ACC112 (cell line): ENCODE results near the gene CYP2C19.
"Not testable (repeated sequence)": the region's sequence is repeated elsewhere in the genome, so short reads cannot be mapped to it uniquely, and the experiment has no call there.

Experiments used
- H2AFZ ChIP-seq: fragments of 200-600 bp; sonication (generic); one replicate; pipeline ENCODE4 v1.6.0; 2017; ENCODE audit warnings: antibody characterized with exemption, low read length; ENCODE audit not compliant: unreplicated experiment
- H3K27ac ChIP-seq: fragments of 200-600 bp; sonication (generic); 2 replicates; pipeline ENCODE4 v1.5.1; 2014; ENCODE audit warnings: low read depth, mild to moderate bottlenecking, antibody characterized with exemption, low read length, moderate library complexity
- H3K27me3 ChIP-seq: fragments of 200-600 bp; sonication (generic); 2 replicates; pipeline ENCODE4 v1.6.1; 2014; ENCODE audit warnings: mild to moderate bottlenecking, antibody characterized with exemption, low read length, moderate library complexity, mixed read lengths; ENCODE audit not compliant: insufficient read depth
- H3K36me3 ChIP-seq: fragments of 200-600 bp; sonication (generic); 2 replicates; pipeline ENCODE4 v1.6.1; 2016; ENCODE audit warnings: mild to moderate bottlenecking, antibody characterized with exemption, low read length, moderate library complexity, mixed read lengths; ENCODE audit not compliant: insufficient read depth
- H3K4me1 ChIP-seq: fragments of 200-600 bp; sonication (generic); one replicate; pipeline ENCODE4 v1.6.1; 2016; ENCODE audit warnings: low read length, mixed read lengths; ENCODE audit not compliant: insufficient read depth, unreplicated experiment, control insufficient read depth
- H3K4me3 ChIP-seq: fragments of 200-600 bp; sonication (generic); 2 replicates; pipeline ENCODE4 v1.5.1; 2014; ENCODE audit warnings: mild to moderate bottlenecking, low read depth, low read length
- H3K79me2 ChIP-seq: fragments of 200-600 bp; sonication (generic); one replicate; pipeline ENCODE4 v1.6.0; 2016; ENCODE audit warnings: low read length; ENCODE audit not compliant: control insufficient read depth, unreplicated experiment, insufficient read depth

CYP2C19 gene

DNA sequence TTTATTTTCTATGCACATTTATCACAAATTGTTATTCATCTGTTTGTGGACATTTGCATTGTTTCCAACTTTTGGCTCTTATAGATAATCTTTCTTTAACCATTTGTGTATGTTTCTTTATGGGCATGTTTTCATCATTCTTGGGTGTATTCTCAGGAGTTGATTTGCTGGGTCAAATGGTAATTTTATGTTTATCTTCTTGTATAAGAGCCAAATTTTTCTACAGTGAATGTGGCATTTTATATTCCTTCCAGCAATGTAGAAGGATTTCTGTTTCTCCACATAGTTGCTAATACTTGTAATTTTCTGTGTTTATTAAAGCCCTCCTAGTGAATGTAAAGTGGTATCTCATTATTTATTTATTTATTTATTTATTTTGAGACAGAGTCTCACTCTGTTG is 21.8 kb downstream of the CYP2C19 start:
- Histone ChIP-seq H3K27me3 (no peaks in the 10 kb centered on the region; the same call in 1 of the 2 replicates), H3K36me3 (no peaks in the 10 kb centered on the region), H2AFZ (no peak overlapping the region), H3K27ac (no peak overlapping the region), H3K79me2 (no peaks in the 10 kb centered on the region), H3K4me3 (no peak overlapping the region), H3K4me1 (no peaks in the 10 kb centered on the region)

DNA sequence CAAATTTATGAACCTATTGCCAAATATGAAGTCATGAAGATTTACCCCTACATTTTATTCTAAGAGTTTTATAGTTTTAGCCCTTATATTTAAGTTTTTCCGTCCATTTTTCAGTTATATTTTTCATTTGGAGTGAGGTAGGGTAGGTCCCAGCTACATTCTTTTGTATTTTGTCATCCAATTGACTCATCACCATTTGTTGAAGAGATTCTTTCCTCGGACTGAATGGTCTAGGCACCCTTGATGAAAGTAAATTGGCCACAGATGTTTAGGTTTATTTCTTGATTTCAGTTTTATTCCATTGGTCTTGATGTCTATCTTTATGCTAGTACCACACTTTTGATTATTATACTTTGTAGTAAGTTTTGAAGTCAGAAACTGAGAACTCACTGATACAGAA is 22.7 kb downstream of the CYP2C19 start:
- no peaks in the 10 kb centered on the region for H3K4me1 ChIP-seq
- H3K79me2 ChIP-seq: no peaks in the 10 kb centered on the region
- no peaks in the 10 kb centered on the region; the same call in 1 of the 2 replicates for H3K27me3 ChIP-seq
- no peak overlapping the region for H2AFZ ChIP-seq
- H3K36me3 ChIP-seq: no peaks in the 10 kb centered on the region
- no peak overlapping the region for H3K4me3 ChIP-seq
- H3K27ac ChIP-seq: no peak overlapping the region

DNA sequence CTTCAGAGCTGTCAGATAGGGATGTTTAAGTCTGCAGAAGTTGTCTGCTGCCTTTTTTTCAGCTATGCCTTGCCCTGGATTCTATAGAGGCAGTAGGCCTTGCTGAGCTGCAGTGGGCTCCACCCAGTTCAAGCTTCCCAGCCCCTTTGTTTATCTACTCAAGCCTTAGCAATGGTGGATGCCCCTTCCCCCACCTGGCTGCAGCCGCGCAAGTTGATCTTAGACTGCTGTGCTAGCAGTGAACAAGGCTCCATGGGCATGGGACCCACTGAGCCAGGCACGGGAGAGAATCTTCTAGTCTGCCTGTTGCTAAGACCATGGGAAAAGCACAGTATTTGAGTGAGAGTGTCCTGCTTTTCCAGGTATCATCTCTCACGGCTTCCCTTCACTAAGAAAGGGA is 38.1 kb downstream of the CYP2C19 start:
- H3K36me3 ChIP-seq, H2AFZ ChIP-seq, H3K4me3 ChIP-seq, H3K4me1 ChIP-seq, H3K27me3 ChIP-seq, H3K27ac ChIP-seq, H3K79me2 ChIP-seq: not testable (repeated sequence)

DNA sequence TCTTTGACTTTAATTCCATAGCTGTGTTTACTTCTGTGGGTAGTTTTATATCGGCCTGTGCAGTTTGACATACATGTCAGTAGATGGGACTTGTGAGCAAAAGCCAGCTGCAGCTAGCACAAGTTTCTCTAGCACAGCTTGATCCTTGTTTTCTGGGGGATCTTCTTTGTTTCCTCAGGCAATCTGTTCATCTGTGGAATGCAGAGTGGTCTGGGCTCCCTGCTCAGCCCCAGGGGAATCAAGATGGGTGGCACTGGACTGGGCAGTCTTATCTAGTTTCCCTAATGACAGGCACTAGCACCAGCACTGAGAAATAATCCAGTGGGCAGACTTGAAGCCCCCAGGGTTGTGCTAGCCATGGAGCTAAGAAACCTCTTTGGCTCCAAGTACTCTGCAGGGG is 40.8 kb downstream of the CYP2C19 start:
- no peaks in the 10 kb centered on the region for H3K36me3 ChIP-seq
- no peaks in the 10 kb centered on the region for H3K4me1 ChIP-seq
- no peak overlapping the region for H2AFZ ChIP-seq
- H3K27me3 ChIP-seq: no peaks in the 10 kb centered on the region
- H3K27ac ChIP-seq: no peak overlapping the region
- H3K79me2 ChIP-seq: no peaks in the 10 kb centered on the region
- H3K4me3 ChIP-seq: no peak overlapping the region

DNA sequence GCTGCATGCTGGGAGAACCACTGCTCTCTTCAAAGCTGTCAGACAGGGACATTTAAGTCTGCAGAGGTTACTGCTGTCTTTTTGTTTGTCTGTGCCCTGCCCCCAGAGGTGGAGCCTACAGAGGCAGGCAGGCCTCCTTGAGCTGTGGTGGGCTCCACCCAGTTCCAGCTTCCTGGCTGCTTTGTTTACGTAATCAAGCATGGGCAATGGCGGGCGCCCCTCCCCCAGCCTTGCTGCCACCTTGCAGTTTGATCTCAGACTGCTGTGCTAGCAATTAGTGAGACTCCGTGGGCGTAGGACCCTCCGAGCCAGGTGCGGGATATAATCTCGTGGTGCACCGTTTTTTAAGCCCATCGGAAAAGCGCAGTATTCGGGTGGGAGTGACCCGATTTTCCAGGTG is 67.5 kb downstream of the CYP2C19 start:
- H2AFZ ChIP-seq, H3K79me2 ChIP-seq, H3K4me1 ChIP-seq, H3K4me3 ChIP-seq, H3K36me3 ChIP-seq, H3K27ac ChIP-seq, H3K27me3 ChIP-seq: not testable (repeated sequence)

DNA sequence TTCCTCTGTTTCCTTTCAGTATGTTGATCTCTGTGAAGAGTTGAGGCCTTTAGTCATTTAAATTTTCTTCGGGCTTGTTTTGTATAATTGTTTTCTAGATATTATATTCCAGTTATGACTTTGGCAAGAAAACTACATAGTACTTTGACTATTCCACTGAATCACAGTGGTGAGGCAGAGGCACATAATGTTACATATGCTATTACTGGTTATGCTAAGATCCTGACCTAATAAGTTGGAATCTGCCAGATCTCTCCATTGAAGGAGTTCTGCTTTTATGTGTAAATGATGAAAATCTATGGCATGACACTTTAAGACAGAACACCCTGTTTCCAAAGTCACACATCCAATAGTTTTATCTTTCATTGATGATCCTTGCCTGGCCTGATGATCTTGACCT is 83.7 kb downstream of the CYP2C19 start:
- Histone ChIP-seq H2AFZ (no peak overlapping the region), H3K79me2 (no peaks in the 10 kb centered on the region), H3K4me1 (no peaks in the 10 kb centered on the region), H3K36me3 (no peaks in the 10 kb centered on the region), H3K27me3 (no peaks in the 10 kb centered on the region), H3K4me3 (no peak overlapping the region), H3K27ac (no peak overlapping the region)

DNA sequence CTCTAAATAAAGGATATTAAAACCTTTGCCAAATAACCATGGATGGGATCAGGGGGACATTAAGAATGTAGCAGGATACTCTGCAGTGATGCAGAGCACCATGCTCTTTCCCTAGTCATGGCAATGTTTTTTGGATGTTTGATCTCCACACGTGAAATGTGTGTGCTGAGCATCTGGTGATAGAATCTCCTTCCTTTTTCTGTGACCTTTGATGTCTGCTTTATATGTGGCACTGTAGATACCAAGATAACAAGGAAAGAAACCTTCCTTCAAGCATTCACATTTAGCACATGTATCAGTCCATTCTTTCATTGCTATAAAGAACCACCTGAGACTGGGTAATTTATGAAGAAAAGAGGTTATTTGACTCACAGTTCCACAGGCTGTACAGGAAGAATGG is 88.3 kb downstream of the CYP2C19 start:
- no peak overlapping the region for H3K27ac ChIP-seq
- H3K36me3 ChIP-seq: no peaks in the 10 kb centered on the region
- H3K4me1 ChIP-seq: no peaks in the 10 kb centered on the region
- no peaks in the 10 kb centered on the region for H3K27me3 ChIP-seq
- H3K79me2 ChIP-seq: no peaks in the 10 kb centered on the region
- no peak overlapping the region for H2AFZ ChIP-seq
- no peak overlapping the region for H3K4me3 ChIP-seq

DNA sequence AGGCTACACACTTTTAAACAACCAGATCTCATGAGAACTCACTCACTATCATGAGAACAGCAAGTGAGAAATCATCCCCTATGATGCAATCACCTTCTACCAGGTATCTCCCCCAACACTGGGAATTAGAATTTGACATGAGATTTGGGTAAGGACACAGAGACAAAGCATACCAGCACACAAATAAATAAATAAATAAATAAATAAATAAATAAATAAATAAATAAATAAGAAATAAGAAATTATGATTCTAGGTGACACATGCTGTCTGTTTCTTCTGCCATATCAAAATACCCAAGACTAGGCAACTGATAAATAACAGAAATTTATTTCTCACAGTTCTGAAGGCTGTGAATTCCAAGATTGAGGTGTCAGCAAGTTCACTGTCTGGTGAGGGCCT is 88.8 kb downstream of the CYP2C19 start:
- Histone ChIP-seq H3K4me1 (no peaks in the 10 kb centered on the region), H3K27ac (no peak overlapping the region), H3K27me3 (no peaks in the 10 kb centered on the region), H3K36me3 (no peaks in the 10 kb centered on the region), H3K4me3 (no peak overlapping the region), H2AFZ (no peak overlapping the region), H3K79me2 (no peaks in the 10 kb centered on the region)

DNA sequence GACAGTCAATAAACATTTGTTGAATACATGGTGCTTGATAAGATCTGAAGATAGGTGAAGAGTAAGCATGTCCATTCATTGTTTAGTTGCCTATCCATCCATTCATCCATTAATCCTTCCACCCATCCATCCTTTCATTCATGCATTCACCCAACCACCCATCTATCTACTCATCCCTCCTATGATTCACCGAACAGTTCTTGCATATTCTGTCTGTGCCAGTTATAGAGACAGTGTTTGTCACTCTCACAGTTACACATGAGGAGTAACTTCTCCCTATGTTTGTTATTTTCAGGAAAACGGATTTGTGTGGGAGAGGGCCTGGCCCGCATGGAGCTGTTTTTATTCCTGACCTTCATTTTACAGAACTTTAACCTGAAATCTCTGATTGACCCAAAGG is 90.0 kb downstream of the CYP2C19 start:
- Histone ChIP-seq H3K4me3 (no peak overlapping the region), H3K27me3 (no peaks in the 10 kb centered on the region), H2AFZ (no peak overlapping the region), H3K36me3 (no peaks in the 10 kb centered on the region), H3K4me1 (no peaks in the 10 kb centered on the region), H3K79me2 (no peaks in the 10 kb centered on the region), H3K27ac (no peak overlapping the region)

DNA sequence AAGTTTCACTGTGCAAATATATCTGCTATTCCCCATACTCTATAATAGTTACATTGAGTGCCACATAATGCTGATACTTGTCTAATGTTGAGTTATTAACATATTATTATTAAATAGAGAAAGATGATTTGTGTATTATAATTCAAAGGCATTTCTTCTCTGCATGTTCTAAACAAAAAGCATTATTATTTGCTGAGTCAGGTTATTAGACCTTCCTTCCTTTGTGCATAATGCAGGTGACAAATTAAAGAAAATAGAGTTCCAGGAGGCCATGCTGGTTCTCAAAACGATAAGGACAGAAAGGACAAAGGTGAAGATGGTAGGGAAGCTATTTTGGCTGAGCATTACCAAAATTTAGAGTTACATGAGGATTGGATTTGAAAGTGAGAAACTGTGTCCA is 90.6 kb downstream of the CYP2C19 start:
- no peaks in the 10 kb centered on the region for H3K4me1 ChIP-seq

DNA sequence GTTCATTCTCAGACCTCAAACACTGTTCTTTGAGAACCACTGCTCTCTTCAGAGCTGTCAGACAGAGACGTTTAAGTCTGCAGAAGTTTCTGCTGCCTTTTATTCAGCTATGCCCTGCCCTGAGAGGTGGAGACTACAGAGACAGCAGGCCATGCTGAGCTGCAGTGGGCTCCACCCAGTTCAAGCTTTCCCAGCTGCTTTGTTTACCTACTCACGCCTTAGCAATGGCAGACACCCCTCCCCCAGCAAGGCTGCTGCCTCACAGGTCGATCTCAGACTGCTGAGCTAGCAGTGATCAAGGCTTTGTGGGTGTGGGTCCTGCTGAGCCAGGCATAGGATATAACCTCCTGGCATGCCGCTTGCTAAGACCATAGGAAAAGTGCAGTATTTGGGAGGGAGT is 95.5 kb downstream of the CYP2C19 start:
- Histone ChIP-seq H3K79me2 (no peaks in the 10 kb centered on the region), H3K4me3 (no peak overlapping the region), H3K4me1 (no peaks in the 10 kb centered on the region), H3K36me3 (no peaks in the 10 kb centered on the region), H3K27ac (no peak overlapping the region), H2AFZ (no peak overlapping the region), H3K27me3 (no peaks in the 10 kb centered on the region)

More for the DNA sequence above, 90.6 kb downstream of the CYP2C19 start:
- H2AFZ ChIP-seq: no peak overlapping the region
- no peak overlapping the region for H3K4me3 ChIP-seq
- H3K79me2 ChIP-seq: no peaks in the 10 kb centered on the region
- no peaks in the 10 kb centered on the region for H3K36me3 ChIP-seq
- H3K27me3 ChIP-seq: no peaks in the 10 kb centered on the region
- no peak overlapping the region for H3K27ac ChIP-seq

DNA sequence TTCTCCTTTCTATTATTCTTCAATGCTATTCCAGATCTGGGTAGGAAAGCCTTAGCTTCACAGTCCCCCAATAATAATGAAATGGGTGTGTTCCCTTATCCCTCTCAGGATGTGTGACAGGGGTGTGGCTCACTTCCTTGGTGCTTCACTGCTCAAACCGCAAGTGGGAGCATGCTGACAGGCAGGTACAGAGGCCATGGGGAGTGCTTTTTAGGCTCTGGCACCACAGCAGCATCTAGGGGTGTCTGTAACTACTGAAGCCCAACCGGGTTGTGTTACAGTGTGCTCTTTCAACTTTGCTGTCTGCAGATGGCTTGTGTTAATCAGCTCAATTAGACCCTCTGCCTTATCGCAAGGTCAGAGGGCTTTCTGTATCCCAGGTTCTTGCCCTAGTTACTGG is 96.6 kb downstream of the CYP2C19 start:
- H3K36me3 ChIP-seq: no peaks in the 10 kb centered on the region
- no peak overlapping the region for H3K27ac ChIP-seq
- no peaks in the 10 kb centered on the region for H3K27me3 ChIP-seq
- no peaks in the 10 kb centered on the region for H3K4me1 ChIP-seq
- H3K4me3 ChIP-seq: no peak overlapping the region
- H3K79me2 ChIP-seq: no peaks in the 10 kb centered on the region
- no peak overlapping the region for H2AFZ ChIP-seq
